ENCODE data around the gene ABCB11.
"Not testable (repeated sequence)": the region's sequence is repeated elsewhere in the genome, so short reads cannot be mapped to it uniquely, and the experiment has no call there.

Gene ABCB11

DNA sequence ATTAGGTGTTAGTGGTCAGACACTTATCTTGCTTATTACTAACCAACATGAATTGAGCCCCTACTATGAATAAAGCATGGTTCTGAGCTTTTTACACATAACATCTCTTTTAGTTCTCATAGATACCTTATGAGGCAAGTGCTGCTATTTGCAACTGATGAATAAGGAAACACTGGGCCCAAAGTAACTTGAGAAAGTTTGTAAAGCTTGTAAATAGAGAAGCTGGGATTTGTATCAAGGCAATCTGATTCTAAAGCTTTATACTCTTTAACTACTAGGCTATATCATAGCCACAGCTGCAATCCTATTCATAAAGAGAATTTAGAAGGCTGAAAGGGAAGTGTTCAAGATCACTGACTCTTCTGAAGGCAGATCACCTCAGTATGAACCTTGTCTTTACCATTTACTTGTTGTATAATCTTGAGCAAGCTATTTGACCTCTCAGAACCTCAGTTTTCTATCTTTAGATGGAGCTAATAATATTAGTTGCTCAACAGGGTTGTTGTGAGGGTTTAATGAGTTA is 60.4 kb downstream of the ABCB11 start:
- no peak for DNase-seq (ENCODE audit: low read depth)

DNA sequence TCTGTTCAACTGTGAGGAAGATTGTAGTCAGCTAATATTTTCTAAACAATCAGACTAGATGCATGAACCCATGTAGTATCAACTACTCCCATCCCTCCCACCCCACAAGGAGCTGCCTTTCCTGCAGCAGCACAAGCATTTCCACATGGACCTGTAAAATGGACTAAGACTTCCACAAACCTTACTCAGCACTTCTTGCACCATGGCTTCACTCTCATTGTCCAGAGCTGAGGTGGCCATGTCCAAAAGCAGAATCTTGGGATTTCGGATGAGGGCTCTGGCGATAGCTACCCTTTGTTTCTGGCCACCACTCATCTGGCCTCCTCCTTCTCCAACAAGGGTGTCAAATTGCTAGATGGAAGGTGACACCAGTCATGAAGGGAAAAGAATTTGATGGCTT is 61.3 kb downstream of the ABCB11 start:
- DNase-seq (ENCODE audit: low read depth): no peak

DNA sequence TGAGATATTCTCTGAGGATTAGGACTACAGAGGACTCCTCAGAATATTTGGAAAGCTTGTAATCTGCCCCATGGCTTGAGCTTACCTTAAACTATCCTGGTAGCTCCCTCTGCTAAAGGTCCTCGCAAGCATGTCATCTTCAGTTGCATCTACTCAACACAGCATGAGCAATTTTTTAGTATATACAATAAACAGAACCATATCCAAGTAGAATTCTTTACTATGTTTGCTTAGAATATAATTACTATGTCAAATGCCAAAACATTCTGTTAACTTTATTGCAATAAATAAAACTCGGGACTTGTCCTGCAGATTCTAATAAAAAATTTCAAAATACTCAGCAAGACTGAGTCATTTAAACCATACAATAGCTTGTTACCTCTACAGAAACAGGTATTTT is 62.8 kb downstream of the ABCB11 start:
- DNase-seq (ENCODE audit: low read depth): no peak

DNA sequence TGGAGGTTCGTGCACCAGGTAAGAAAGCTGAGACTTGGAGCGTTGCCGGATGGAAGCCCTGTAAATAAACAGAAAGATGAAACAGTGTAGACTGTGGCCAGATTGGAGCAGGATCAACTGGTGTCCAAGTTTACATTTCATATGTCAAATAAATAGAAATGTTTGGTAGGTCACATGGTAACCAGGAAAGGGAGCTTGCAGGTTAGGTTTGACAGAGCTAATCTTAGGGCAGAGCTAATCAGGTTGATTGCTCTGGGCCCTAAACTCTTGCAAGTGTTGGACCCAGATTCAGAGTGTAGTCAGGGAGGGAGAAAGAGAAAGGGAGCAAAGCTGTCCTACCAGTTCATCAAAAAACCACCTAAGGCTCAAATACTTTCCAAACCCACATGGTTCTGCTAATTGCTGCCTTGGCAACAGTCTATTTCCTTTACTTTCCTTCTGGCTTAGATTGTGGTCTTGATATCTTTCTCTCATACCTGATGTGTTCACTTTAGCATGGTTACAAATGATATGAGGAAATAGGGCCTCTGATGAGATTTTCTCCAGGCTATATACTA is 66.8 kb downstream of the ABCB11 start:
- DNase-seq (ENCODE audit: low read depth): no peak

DNA sequence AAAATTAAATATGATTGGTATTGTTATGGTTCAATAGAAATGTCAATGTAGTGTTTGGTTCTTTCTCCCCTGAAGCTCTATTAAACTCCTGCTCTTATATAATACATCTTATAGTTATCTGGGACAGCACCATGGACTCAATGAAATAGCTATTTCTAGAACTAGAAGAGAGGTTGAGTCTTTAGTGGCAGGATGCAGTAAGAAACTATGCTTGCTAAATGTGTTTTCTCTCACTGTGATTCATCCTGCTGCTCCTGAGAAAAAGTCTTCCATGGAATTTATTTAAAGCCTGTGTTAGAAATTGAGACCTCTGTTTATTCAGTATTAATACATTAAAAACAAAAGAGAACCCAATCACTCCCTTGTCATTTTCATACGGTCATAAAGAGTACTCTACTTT is 68.5 kb downstream of the ABCB11 start:
- DNase-seq (ENCODE audit: low read depth): no peak

DNA sequence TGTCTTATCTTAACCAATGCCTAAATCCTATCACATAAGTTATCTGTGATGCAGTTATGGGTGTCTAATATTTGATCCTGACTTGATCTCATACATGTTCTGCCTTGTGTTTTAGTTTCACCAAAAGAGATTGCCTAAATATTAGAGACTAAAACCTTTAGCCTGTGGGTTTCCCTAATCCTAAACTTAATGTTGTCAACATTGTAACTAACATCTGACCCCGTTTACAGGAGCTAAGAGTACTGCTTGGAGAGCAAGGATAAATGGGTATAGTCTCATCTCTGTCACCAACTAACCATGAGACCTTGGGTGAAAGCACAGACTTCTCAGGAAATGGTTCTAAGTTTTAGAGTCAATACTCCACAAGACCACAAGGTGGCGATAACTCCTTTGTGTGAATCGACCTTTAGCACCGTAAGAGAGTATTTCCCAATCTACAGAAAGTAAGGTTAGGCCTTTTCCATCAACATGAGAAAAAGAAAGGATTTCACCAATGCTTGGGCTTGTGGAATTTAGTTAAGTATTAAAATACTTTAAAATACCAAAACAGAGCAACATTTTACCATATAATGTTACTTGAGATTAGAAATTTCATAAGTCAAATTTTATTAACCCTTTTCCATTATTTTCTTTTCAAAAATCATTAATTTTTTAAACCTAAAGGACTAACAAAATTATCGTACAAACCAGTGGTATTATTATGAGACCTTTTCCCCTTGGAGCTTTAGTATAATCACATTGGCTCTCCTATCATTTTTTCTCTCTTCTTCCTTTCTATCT is 69.5 kb downstream of the ABCB11 start:
- peak; percentile 36 for DNase-seq (ENCODE audit: low read depth)

DNA sequence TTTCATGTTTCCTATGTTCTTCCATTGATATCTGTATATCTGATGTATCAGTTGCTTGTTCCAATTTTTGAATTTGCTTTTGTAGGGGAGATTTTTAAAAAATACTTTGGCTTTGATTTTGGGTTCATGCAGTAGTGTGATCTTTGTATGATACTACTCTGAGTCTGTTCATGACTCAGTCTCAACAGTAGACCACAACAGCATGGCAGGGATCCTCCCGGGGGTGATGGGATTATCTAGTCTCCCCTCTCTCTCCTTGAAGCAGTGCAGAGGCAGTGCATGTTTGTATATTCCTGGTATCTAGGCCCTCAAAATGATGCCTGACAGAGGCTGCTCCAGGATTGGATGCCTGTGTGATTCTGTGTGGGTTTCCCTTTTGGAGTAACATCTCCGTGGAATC is 74.7 kb downstream of the ABCB11 start:
- no peak for DNase-seq (ENCODE audit: low read depth)

DNA sequence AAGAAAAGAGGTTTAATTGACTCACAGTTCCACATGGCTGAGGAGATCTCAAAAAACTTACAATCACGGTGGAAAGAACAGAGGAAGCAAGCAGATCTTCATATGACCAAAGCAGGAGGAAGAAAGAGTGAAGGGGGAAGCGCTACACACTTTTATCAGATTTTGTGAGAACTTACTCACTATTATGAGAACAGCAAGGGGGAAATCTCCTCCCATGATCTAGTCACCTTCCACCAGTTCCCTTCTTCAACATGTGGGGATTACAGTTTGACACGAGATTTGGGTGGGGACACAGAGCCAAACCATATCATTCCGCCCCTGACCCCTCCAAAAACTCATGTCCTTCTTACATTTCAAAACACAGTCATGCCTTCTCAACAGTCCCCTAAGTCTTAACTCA is 75.8 kb downstream of the ABCB11 start:
- DNase-seq (ENCODE audit: low read depth): no peak

DNA sequence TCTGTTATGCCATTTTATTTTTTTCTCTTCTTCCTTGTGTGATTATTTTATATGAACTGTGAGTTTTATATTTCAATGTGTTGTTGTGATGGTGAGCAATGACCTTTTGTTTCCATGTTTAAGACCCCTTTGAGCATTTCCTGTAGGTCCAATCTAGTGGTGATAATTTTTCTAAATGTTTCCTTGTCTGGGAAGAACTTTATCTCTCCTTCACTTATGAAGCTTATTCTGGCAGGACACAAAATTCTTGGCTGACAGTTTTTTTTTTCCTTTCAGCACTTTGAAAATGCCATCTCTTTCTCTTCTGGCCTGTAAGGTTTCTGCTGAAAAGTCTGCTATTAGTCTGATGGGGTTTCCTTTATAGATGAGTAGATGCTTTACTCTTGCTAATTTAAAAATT is 76.9 kb downstream of the ABCB11 start:
- no peak for DNase-seq (ENCODE audit: low read depth)

DNA sequence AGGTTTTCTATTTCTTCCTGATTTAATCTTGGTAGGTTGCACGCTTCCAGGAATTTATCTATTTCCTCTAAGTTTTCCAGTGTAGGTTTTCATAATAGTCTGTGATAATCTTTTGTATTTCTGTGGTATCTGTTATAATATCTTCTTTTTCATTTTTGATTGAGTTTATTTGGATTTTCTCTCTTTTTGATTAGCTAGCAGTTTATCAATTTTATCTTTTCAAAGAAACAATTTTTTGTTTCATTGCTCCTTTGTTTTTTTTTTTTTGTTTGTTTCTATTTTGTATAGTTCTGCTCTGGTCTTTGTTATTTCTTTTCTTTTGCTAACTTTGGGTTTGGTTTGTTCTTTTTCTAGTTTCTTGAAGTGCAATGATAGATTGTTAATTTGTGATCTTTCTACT is 78.7 kb downstream of the ABCB11 start:
- DNase-seq (ENCODE audit: low read depth): no peak

DNA sequence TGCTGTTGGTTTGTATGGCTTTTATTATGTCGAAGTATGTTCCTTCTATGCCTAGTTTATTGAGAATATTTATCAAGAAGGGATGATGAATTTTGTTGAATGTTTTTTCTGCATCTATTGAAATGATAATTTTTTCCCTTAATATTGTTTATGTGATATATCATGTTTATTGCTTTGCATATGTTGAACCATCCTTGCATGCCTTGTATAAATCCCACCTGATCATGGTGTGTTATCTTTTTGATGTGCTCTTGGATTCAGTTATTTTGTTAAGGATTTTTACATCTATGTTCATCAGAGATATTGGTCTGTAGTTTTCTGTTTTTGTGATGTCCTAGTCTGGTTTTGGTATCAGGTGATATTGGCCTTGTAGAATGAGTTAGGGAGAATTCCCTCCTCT is 79.3 kb downstream of the ABCB11 start:
- no peak for DNase-seq (ENCODE audit: low read depth)

DNA sequence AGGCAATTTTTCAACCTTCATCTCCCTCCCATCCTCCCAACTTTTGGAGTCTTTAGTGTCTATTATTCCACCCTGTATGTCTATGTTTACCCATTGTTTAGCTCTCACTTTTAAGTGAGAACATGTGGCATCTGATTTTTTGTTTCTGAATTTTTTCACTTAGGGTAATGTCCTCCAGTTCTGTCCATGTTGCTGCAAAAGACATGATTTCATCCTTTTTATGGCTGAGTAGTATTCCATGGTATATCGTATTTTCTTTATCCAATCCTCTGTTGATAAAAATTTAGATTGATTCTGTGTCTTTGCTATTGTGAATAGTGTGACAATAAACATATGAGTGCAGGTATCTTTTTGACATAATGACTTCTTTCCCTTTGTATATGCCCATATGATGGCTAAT is 81.8 kb downstream of the ABCB11 start:
- DNase-seq (ENCODE audit: low read depth): no peak

DNA sequence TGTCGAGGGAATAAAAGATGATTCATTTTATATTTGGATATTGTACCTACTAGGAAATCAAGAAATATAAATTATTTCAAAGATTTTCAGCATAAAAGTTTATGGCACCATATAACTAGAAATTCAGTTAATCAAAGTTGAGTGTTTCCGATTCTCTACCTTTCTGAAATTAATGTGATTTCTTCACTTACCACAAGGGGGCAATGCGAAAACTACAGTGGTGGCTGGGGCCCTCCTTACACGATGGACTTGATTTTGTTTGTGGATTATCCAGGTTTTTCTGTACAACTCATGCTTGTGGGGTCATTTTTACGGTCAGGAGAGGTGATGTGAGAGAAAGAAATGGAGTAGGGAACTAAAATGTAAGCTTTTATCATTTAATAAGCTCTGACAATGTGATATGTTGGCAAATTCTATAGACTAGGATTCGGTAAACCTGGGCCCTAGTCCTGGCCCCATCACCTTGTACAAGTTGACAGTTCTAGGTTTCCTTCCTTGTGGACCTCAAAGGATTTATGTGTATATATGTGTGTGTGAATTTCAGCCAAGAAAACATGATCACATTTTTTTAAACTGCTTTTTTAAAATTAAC is 82.4 kb downstream of the ABCB11 start:
- no peak for DNase-seq (ENCODE audit: low read depth)

DNA sequence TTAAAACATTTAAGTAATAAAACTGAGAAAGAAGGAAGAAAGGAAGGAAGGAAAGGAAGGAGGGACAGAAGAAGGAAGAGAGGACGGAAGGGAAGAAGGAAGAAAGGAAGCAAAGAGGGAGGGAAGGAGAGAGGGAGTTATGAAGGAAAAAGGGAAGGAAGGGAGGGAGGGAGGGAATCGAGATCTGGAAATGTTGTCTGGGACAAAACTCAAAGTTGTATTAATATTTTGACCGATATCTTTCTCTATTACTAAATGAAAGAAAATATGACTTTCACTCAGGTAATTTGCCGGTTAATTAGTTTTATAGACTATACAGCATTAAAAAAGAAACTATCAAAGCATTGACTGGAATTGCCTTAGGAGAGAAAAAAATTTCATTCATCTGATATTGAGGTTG is 85.6 kb downstream of the ABCB11 start:
- DNase-seq (ENCODE audit: low read depth): no peak

DNA sequence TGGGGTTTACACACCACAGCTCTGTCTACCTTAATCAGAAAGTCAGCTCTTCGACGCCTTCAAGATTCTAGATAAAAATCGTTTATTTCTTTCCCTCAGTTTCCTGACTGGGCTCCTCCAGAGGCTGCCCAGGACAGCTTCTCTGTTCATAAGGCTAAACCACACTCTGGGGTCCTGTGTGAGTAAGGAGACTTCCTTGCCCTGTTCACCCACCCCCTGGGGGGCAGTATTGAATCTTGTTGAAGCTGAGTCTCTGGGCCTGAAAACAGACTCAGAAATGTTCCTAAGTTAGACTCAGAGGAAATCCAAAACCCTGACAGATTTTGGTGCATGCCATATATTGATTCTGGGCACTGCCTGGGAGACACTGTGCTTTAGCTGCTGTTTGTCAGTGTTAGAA is 87.1 kb downstream of the ABCB11 start:
- no peak for DNase-seq (ENCODE audit: low read depth)

DNA sequence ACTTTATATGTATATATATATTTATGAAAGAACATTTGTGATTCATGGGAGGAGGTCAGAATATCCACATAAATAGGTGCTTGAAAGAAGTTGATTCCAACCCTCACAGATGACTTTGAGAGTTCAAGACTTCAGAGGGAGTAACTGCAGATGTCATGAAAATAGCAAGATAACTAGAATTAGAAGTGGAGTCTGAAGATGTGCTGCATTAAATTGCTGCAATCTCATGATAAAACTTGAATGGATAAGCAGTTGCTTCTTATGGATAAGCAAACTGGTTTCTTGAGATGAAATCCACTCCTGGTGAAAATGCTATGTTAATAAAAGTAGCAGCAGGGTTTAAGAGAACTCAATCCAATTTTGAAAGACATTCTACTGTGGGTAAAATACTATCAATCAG is 89.8 kb downstream of the ABCB11 start:
- no peak for DNase-seq (ENCODE audit: low read depth)

DNA sequence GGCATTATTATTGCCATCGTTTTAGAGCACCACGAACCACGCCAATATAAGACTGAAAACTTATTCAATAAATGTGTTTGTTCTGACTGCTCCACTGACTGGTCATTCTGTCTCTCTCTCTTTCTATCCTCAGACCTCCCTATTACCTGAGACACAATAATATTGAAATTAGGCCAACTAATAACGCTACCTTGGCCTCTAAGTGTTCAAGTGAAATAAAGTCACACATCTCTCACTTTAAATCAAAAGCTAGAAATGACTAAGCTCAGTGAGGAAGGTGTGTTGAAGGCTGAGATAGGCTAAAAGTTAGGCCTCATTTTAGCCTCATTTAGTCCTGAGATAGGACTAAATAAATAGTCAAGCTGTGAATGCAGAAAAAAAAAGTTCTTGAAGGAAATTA is 91.2 kb downstream of the ABCB11 start:
- no peak for DNase-seq (ENCODE audit: low read depth)

DNA sequence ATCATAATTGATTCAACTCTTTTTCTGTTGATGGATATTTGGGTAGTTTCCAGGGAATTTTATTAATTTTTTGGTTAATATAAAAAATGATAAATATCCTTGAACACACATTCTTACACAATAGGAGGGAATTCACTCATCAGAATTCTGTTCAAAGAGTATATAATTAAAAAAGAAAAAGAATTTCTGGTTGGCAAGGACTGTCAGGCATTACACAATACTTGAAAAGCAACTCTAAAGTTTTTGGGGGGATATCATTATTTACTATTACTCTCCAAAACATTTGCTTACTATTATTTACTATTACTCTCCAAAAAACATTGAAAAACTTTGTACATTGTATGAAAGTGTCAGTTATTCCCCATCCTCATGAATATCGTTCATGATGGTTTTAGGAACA is 92.1 kb downstream of the ABCB11 start:
- DNase-seq (ENCODE audit: low read depth): no peak

DNA sequence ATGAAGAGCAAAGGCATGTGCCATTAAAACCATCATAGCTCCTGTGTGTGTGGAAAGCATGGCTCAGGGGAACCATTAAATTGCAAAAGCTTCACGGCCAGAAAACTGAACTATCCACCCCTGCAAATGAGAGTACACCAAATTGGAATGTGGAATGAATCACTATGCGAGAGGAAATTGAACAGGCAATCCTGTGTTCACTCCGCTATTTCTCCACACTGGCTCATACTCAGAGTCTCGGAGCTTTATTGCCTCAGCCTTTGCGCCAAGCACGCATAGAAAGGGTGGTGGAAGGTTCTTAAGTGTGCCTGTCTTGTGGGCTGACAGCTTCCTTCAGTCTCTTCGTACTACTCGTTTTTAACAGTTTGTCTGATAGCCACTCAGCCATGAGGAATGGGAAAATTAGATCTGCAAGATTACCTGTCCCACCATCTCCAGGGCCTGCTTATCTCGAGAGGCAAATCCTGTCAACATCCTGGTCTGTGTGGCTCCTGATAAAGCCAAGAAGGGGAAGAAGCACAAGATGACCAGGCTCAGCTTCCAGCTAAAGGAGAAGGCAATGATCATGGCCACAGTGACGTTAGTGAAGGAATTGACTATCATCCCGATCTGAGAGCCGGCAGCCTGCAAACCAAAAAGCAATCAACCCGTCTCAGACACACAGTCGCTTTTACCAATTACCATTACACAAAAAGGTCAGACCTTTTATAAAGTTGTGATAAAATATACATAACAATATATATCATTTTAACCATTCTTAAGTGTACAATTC is 95.1 kb downstream of the ABCB11 start:
- DNase-seq (ENCODE audit: low read depth): no peak

DNA sequence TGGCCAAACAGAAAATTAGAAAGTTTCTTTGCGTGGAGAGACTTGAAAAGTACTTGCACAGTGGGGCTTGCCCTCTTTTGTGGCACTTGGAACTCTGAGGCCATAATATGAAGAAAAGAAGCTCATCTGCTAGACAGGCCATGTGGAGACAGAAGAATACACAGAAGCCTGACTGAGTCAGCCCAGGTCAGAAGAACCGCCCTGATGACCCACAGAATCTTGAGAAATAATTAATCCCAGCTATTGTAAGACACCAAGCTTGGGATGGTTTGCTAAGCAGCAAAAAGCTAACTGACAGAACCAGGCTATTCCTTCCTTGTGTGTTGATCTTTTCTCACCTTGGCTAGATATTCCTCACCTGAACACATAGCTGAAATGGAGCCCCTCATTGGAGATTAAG is 96.3 kb downstream of the ABCB11 start:
- DNase-seq (ENCODE audit: low read depth): no peak

DNA sequence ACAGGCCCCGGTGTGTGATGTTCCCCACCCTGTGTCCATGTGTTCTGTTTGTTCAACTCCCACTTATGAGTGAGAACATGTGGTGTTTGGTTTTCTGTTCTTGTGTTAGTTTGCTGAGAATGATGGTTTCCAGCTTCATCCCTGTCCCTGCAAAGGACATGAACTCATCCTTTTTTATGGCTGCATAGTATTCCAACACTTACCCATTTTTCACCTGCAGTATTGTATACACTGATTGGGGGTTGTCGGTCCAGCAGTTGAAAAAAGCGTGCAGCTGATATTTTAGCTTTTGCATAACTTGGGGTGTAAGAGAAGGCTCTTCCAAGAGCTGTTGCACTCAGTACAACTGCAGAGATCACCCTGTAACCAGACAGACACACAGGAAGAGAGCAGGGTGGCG is 99.0 kb downstream of the ABCB11 start:
- DNase-seq (ENCODE audit: low read depth): not testable (repeated sequence)

DNA sequence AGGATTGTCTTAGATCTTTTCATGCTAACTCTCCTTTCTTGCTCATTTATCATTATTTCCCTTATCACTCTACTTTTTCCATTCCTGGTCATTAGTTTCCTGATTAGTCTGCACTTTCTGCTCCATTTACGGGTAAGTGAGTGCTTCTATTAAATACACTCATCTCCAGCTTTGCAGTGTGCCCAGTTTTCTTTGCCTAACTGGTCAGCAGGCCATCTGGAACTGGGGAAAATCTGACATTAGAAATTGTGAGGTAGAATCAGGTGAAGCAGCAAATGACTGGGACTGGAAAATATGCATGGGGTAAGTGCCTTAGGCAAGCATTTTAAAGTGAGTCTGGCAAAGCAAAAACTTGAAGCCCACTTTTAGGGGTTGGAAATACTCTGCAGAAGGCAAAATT is 100.9 kb downstream of the ABCB11 start:
- DNase-seq (ENCODE audit: low read depth): no peak

DNA sequence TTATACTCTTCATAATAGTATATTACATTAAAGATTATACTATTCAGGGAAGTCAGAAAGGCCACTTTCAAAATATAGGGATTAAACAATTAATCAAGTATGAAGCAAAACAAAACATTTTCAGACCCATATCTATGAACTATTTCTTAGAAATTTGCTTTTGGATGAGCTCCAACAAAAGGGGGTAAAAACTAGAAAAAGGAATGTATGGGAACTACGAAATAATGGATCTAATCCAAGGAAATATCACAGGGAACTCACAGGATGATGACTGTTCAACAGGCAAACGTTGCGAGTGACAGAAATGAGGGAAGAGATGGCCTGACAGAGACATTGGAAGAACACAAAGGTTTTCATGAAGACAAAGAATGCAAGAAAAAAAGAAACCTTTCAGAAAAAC is 102.1 kb downstream of the ABCB11 start:
- DNase-seq (ENCODE audit: low read depth): no peak
